K562 (cell line): ENCODE results near the gene NUSAP1.

Experiments used
- EZH2 ChIP-seq: IDR thresholded peaks from 2 replicates; pipeline ENCODE4 v1.6.1; 2012; ENCODE audit warnings: low read depth, mild to moderate bottlenecking, inconsistent platforms, low read length, borderline replicate concordance
- FOXK2 ChIP-seq, 2 experiments: fragments of 450-650 bp; IDR thresholded peaks in 1 of 2; conservative IDR thresholded peaks in 1 of 2; 2 replicates each; pipeline ENCODE4 v1.6.1; 2016; ENCODE audit warnings: low read depth in 2 of 2, mild to moderate bottlenecking in 1 of 2
- MAX ChIP-seq: sonication (generic); formaldehyde crosslinking; IDR thresholded peaks from 2 replicates; pipeline ENCODE4 v1.9.0; 2022; ENCODE audit warnings: mild to moderate bottlenecking, missing genetic modification reagents
- MECOM ChIP-seq: fragments of 250-450 bp; sonication (Bioruptor Pico); IDR thresholded peaks from 2 replicates; pipeline ENCODE4 v1.8.0; 2022; ENCODE audit warnings: inconsistent platforms
- RAD21 ChIP-seq, 2 experiments: fragments of 250-450 bp in 1 of 2; fragments of 450-650 bp in 1 of 2; sonication (Bioruptor Pico) in 1 of 2; formaldehyde crosslinking in 1 of 2; IDR thresholded peaks in 1 of 2; conservative IDR thresholded peaks in 1 of 2; 2 replicates each; pipeline versions ENCODE4 v1.4.0 to v1.8.0; 2020 to 2022; ENCODE audit warnings: mild to moderate bottlenecking in 2 of 2, moderate library complexity in 1 of 2
- RNF2 ChIP-seq: sonication (generic); IDR thresholded peaks from 2 replicates; pipeline ENCODE4 v1.6.1; 2016
- SP1 ChIP-seq: sonication (generic); formaldehyde crosslinking; IDR thresholded peaks from 2 replicates; pipeline ENCODE4 v1.8.1; 2022; ENCODE audit warnings: mild to moderate bottlenecking, missing genetic modification reagents
- ZHX1 ChIP-seq: fragments of 150-350 bp; conservative IDR thresholded peaks from 2 replicates; pipeline ENCODE4 v1.6.1; 2014; ENCODE audit warnings: low read length
- ZNF24 ChIP-seq: fragments of 450-650 bp; IDR thresholded peaks from 2 replicates; pipeline ENCODE4 v1.6.1; 2016
- ZNF274 ChIP-seq: IDR thresholded peaks from 2 replicates; pipeline ENCODE4 v1.6.1; 2011; ENCODE audit warnings: low read depth, mild to moderate bottlenecking, low read length, moderate library complexity, borderline replicate concordance
- ZNF764 ChIP-seq: fragments of 250-450 bp; sonication (Bioruptor Pico); IDR thresholded peaks from 2 replicates; pipeline ENCODE4 v1.4.0; 2020; ENCODE audit warnings: low read depth, mild to moderate bottlenecking, moderate library complexity

- TF ChIP-seq RAD21 (CRISPR knock-in tag; conservative IDR thresholded peaks at IDR 0.05 in 1 of 2, IDR thresholded peaks at IDR 0.05 in 1 of 2), result no peak
- TF ChIP-seq ZNF274, result no peak
- no peak for TF ChIP-seq MAX (CRISPR knock-in tag)
- no peak for TF ChIP-seq EZH2
- no peak for TF ChIP-seq ZNF24
- no peak for TF ChIP-seq FOXK2 (conservative IDR thresholded peaks at IDR 0.05 in 1 of 2, IDR thresholded peaks at IDR 0.05 in 1 of 2; ENCODE audit: low read depth in 2 of 2)
- TF ChIP-seq RNF2, result no peak
- no peak for TF ChIP-seq MECOM (CRISPR knock-in tag)
- TF ChIP-seq ZNF764 (CRISPR knock-in tag), result no peak
- no peak for TF ChIP-seq SP1 (CRISPR knock-in tag)
- no peak for TF ChIP-seq ZHX1
Measured at GRCh38 chr15:41307679-41308078, 25.0 kb upstream of the NUSAP1 start.
